SU-DHL-6 (cell line): ENCODE data around the gene ARHGAP4.

ENCODE experiments used
- H2AFZ ChIP-seq: fragments of 200-600 bp; sonication (generic); 2 replicates; pipeline ENCODE4 v1.6.1; 2014; ENCODE audit warnings: low read depth, mild to moderate bottlenecking, moderate library complexity, mixed read lengths, antibody characterized with exemption, low read length; ENCODE audit not compliant: severe bottlenecking
- H3F3A ChIP-seq: fragments of 200-600 bp; shearing (Covaris generic); 2 replicates; pipeline ENCODE4 v1.6.0; 2016; ENCODE audit warnings: antibody characterized with exemption, mild to moderate bottlenecking; ENCODE audit not compliant: insufficient read depth
- H3K27ac ChIP-seq: fragments of 200-600 bp; sonication (generic); 2 replicates; pipeline ENCODE4 v1.5.1; 2016; ENCODE audit warnings: low read depth, mild to moderate bottlenecking, low read length, moderate library complexity, mixed read lengths
- H3K27me3 ChIP-seq: fragments of 200-600 bp; sonication (generic), shearing (Covaris generic); 2 replicates; pipeline ENCODE4 v1.6.0; 2014; ENCODE audit warnings: mild to moderate bottlenecking, low read length
- H3K36me3 ChIP-seq: fragments of 200-600 bp; sonication (generic); 2 replicates; pipeline ENCODE4 v1.6.1; 2014; ENCODE audit warnings: mild to moderate bottlenecking, low read length, mixed read lengths
- H3K4me2 ChIP-seq: fragments of 300-600, 200-600 bp; shearing (Covaris generic), sonication (generic); 2 replicates; pipeline ENCODE4 v1.6.0; 2014; ENCODE audit warnings: low read length, low read depth, mild to moderate bottlenecking; ENCODE audit not compliant: poor library complexity, severe bottlenecking
- H3K4me3 ChIP-seq: fragments of 200-600 bp; sonication (generic); 2 replicates; pipeline ENCODE4 v1.5.1; 2014; ENCODE audit warnings: antibody characterized with exemption, low read length, mild to moderate bottlenecking, mixed read lengths; ENCODE audit not compliant: insufficient read depth, poor library complexity, severe bottlenecking
- H3K79me2 ChIP-seq: fragments of 200-600 bp; sonication (generic); 2 replicates; pipeline ENCODE4 v1.6.1; 2014; ENCODE audit warnings: mild to moderate bottlenecking, low read length, moderate library complexity; ENCODE audit not compliant: insufficient read depth
- H3K9ac ChIP-seq: fragments of 200-600 bp; sonication (generic); 2 replicates; pipeline ENCODE4 v1.7.0; 2014; ENCODE audit warnings: mild to moderate bottlenecking, low read length
- H3K9me2 ChIP-seq: fragments of 200-600 bp; sonication (generic); replicated peaks from 2 replicates; pipeline ENCODE4 v1.6.1; 2014; ENCODE audit warnings: low read length; ENCODE audit not compliant: insufficient read depth
- H3K9me3 ChIP-seq: fragments of 200-600 bp; sonication (generic); 2 replicates; pipeline ENCODE4 v1.6.1; 2014; ENCODE audit warnings: low read length, mixed read lengths; ENCODE audit not compliant: insufficient read depth
- H4K20me1 ChIP-seq: fragments of 200-600 bp; sonication (generic); 2 replicates; pipeline ENCODE4 v1.6.1; 2014; ENCODE audit warnings: low read depth, mild to moderate bottlenecking, antibody characterized with exemption, low read length, moderate library complexity, mixed read lengths
- EZH2phosphoT487 ChIP-seq: fragments of 200-600 bp; sonication (generic), shearing (Covaris generic); conservative IDR thresholded peaks from 2 replicates; pipeline ENCODE4 v1.6.1; 2018; ENCODE audit warnings: mild to moderate bottlenecking, antibody characterized with exemption, low read length, moderate library complexity, mixed read lengths
- TF ChIP-seq, protein P1 (sequence below): fragments of 200-600 bp; sonication (generic); IDR thresholded peaks from one replicate; pipeline ENCODE4 v1.5.1; 2017; ENCODE audit warnings: antibody characterized with exemption, mild to moderate bottlenecking, low read length, moderate library complexity; ENCODE audit not compliant: insufficient read depth, poor library complexity, severe bottlenecking

ARHGAP4 gene

DNA sequence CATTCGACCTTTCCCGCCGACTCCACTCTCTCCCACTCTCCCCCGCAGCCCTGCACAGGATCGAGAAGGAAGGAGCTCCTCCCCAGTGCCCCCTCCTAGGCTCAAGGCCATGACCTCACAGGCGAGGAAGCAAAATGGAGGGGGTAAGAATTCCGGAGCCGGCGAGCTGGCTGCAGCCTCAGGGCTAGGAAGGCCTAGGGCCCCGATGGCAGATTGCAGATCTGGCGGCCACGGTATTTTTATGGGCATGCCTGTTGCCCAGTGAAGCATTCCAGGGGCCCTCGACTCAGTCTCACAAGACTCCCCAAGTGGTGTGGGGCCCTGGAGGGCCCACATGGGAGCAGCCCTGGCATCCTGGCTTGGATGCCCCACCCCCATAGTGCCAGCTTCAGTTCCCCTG, 39.1 kb downstream of the ARHGAP4 start:
- Histone ChIP-seq H2AFZ (no peak overlapping the region), H3K36me3 (no peaks in the 10 kb centered on the region), H4K20me1 (no peaks in the 10 kb centered on the region), H3K9me3 (no peaks in the 10 kb centered on the region), H3K27ac (no peak overlapping the region), H3K9ac (no peak overlapping the region), H3K79me2 (no peaks in the 10 kb centered on the region), H3K4me2 (no peak overlapping the region), H3K4me3 (no peak overlapping the region), H3F3A (no peaks in the 10 kb centered on the region), H3K27me3 (no peaks in the 10 kb centered on the region), H3K9me2 (no peaks in the 10 kb centered on the region)
- no peak for TF ChIP-seq EZH2phosphoT487
- TF ChIP-seq, protein P1, sequence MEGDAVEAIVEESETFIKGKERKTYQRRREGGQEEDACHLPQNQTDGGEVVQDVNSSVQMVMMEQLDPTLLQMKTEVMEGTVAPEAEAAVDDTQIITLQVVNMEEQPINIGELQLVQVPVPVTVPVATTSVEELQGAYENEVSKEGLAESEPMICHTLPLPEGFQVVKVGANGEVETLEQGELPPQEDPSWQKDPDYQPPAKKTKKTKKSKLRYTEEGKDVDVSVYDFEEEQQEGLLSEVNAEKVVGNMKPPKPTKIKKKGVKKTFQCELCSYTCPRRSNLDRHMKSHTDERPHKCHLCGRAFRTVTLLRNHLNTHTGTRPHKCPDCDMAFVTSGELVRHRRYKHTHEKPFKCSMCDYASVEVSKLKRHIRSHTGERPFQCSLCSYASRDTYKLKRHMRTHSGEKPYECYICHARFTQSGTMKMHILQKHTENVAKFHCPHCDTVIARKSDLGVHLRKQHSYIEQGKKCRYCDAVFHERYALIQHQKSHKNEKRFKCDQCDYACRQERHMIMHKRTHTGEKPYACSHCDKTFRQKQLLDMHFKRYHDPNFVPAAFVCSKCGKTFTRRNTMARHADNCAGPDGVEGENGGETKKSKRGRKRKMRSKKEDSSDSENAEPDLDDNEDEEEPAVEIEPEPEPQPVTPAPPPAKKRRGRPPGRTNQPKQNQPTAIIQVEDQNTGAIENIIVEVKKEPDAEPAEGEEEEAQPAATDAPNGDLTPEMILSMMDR = no peak

DNA sequence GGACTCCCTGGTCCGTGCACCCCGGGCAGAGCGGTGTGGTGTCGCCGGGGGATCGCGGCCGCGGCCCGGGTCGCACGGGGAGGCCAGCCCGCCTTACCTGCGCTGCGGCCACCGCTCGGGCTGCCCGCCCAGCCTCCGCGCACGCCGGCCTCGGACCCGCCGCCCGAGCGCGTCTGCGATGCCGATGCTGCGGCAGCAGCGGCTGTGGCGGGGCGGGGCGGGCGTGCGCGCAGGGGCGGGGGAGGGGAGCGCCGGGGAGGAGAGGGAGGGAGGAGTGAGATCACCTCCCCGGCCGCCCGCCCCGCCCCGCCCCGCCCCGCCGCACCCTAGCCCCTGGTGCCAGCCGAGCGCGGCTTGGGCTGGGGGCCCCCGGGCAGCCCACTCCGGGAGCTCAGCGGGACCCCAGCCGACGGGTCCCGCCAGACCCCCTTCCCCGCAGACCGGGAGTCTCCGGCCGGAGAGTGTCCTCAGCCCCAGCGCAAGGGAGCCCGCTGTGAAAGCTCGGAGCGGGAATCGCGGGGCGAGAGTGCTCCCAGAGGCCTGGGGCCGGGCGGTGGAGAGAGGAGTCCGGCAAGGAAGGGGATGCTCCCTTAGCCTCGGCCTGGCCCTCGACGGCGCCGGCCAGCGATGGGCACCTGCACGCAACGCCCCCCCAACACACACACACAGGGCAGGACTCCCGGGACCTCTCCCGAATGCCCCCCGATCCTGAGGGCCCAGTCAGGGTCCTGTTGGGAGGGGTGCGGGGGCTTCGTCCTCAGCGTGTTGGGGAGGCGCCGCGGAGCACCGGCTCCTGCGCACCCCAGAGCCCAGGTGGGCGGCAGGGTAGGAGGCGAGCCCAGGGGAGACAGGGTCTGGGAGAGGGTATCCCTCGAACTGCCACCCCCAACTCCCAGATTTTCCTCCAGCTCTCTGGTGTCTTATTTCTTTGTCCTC, 39.8 kb downstream of the ARHGAP4 start, which contains the start of gene L1CAM:
TSS of gene L1CAM (minus strand) at position 206 of the 936 bp plus-strand sequence. CDS start 10,337 bp downstream, outside the sequence.
- no peaks in the 10 kb centered on the region for H3K36me3 ChIP-seq
- no peaks in the 10 kb centered on the region for H3F3A ChIP-seq
- H3K4me3 ChIP-seq = no peak within 1 kb of the TSS
- TF ChIP-seq EZH2phosphoT487 = no peak
- TF ChIP-seq, protein P1 = no peak
- H3K9me3 ChIP-seq = no peaks in the 10 kb centered on the region
- H3K27ac ChIP-seq = no peak within 1 kb of the TSS
- H4K20me1 ChIP-seq = no peaks in the 10 kb centered on the region
- H3K9me2 ChIP-seq = no peaks in the 10 kb centered on the region
- no peaks in the 10 kb centered on the region for H3K27me3 ChIP-seq
- H3K79me2 ChIP-seq = no peaks in the 10 kb centered on the region
- H3K9ac ChIP-seq = no peak within 1 kb of the TSS
- H2AFZ ChIP-seq = no peak within 1 kb of the TSS
- H3K4me2 ChIP-seq = no peak within 1 kb of the TSS

DNA sequence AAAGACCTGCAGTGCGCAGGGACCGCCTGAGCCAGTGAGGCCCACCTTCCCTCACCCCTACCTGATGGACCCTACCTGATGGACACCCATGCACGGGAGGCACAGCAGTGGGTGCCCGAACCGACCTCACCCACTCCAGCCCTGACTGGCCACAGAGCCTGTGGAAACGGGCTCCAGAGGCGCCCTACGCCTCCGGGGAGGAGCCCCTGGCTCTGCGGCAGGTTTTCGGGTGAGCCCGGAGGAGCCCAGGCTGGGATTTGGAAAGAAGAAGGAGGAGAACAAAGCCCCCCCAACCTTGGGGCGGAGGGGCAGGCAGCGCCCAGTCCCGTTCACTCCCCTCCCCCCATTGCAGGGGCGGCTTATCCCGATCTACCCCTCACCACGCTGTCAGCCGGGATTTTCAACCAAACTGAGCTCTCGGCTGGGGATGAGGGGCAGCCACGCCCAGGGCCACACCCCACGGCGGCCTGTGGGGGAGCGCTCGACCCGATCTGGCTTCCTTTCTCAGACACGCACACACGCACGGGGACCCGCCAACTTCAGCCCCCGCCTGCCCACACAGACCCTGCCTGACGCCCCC, 40.8 kb downstream of the ARHGAP4 start:
- no peaks in the 10 kb centered on the region for H4K20me1 ChIP-seq
- H3K9ac ChIP-seq = no peak overlapping the region
- no peak for TF ChIP-seq EZH2phosphoT487
- TF ChIP-seq, protein P1 = no peak
- no peaks in the 10 kb centered on the region for H3K9me3 ChIP-seq
- H3K4me3 ChIP-seq = no peak overlapping the region
- no peak overlapping the region for H3K27ac ChIP-seq
- H3K79me2 ChIP-seq = no peaks in the 10 kb centered on the region
- H2AFZ ChIP-seq = no peak overlapping the region
- no peaks in the 10 kb centered on the region for H3K36me3 ChIP-seq
- no peaks in the 10 kb centered on the region for H3F3A ChIP-seq
- H3K9me2 ChIP-seq = no peaks in the 10 kb centered on the region
- H3K4me2 ChIP-seq = no peak overlapping the region
- H3K27me3 ChIP-seq = no peaks in the 10 kb centered on the region
